Stimulated activated CD4-positive, alpha-beta T cell treated with anti-CD3 and anti-CD28 coated beads, Interleukin-4, amount 100 ng/mL, for 4 hours (primary cell): ENCODE results near the gene ZNF79.
"Not testable (repeated sequence)": the region's sequence is repeated elsewhere in the genome, so short reads cannot be mapped to it uniquely, and the experiment has no call there.

Experiments
- DNase-seq, 2 experiments: peaks; one replicate each; pipeline ENCODE4 v3.0.0-alpha.2; 2020

ZNF79 gene

DNA sequence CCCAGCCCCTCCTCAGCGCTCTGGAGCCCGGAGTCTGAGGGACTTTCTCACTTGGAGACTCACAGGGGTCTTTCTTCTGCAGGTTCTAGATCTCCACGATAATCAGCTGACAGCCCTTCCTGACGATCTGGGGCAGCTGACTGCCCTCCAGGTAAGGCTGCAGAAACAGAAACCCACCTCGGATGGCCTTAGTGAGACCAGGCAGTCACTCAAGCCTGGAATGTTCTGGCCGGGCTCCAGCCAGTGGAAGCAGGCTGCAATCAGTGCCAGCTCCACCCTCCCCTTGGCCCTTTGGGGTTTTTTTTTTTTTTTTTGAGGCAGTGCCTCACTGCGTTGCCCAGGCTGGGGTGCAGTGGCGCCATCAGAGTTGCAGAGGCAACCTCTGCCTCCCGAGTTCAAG lies 34.7 kb downstream of the ZNF79 start:
- no peak for DNase-seq

- no peak for DNase-seq
Measured at GRCh38 chr9:127463382-127463781, 39.2 kb downstream of the ZNF79 start.

- DNase-seq = no peak
Measured at GRCh38 chr9:127463911-127464310, 39.7 kb downstream of the ZNF79 start.

GRCh38 chr9:127466407-127466917 lies 42.3 kb downstream of the ZNF79 start:
- DNase-seq = not testable (repeated sequence)

DNA sequence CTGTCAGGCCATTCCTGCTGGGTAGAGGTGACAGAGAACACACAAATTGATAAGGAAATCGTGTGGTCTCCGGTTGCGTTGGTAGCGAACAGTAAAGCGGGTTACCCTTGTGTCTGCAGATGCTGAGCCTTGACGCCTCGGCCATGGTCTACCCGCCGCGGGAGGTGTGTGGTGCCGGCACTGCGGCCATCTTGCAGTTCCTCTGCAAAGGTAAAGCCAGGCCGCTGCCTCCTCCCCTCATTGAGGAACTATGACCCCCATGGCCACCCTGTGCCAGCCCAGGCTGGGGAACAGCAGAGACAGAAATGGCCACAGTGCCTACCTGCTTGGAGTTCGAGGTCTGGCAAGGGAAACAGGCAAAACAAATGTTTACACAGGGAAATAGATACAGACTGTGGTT lies 43.4 kb downstream of the ZNF79 start:
- no peak for DNase-seq

GRCh38 chr9:127470662-127471061 lies 46.5 kb downstream of the ZNF79 start:
- DNase-seq = no peak

- DNase-seq = no peak
Measured at GRCh38 chr9:127473501-127473900, 49.3 kb downstream of the ZNF79 start.

DNA sequence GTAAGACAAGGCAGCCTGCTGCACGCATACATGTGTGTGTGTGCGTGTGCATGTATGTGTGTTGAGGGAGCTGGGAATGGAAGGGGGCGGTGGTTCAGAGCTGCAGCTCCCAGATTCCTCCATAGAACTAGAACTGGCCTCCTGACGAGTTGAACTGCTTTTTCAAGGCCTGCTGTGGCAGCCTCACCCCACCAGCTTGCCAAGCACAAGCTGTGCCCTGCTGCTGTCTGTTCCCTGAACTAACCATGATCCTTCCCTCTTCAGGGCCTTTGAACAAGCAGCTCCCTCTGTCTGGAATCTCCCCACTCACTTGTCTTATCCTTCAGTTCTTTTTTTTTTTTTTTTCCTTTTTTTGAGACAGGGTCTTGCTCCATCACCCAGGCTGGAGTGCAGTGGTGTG lies 49.8 kb downstream of the ZNF79 start:
- DNase-seq = no peak

GRCh38 chr9:127474592-127474991 lies 50.4 kb downstream of the ZNF79 start:
- no peak for DNase-seq

DNA sequence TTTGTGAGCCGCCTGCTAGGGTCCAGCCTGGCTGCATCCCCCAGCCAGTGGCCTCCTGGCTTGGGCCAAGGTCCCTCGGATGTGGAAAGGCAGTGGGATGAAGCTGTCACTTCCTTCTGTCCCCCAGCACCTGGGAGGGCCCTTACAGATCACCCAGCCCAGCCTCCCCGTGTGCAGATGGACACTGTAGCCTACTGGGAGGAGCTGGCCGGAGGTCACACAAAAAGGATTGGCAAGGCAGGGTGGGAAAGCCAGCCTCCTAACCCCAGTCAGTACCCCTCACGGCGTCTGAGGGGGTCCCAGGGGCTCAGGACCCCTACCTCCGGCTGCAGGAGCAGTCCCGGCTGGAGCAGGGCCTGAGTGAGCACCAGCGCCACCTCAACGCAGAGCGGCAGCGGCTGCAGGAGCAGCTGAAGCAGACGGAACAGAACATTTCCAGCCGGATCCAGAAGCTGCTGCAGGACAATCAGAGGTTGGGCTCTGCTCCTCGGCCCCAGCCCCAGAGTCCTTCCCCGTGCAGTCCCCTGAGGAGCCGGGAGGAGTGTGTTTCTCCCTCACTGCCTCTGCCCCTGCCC lies 55.4 kb downstream of the ZNF79 start:
- no peak for DNase-seq

- no peak for DNase-seq
Measured at GRCh38 chr9:127482662-127483061, 58.5 kb downstream of the ZNF79 start.

DNA sequence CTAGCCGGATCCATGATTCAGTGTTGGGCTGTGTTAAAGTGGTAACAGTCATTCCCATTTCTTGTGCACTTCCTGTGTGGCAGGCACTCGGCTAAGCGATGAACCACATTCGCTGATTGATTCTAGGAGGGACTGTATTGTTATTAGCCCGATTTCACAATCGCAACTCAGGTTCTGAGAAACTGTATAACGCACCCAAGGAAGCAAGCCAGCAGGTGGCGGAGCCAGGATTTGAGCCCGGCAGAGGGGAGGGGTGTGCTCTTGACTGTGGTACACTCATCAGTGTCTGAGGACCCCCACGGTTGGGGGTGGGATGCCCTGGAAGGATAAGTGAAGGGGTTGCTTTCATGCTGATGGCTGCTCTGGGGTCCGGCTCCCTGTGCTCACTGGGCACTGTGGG lies 61.8 kb downstream of the ZNF79 start:
- no peak for DNase-seq

GRCh38 chr9:127488946-127489345 lies 64.8 kb downstream of the ZNF79 start:
- DNase-seq = no peak

GRCh38 chr9:127489471-127490115 lies 65.4 kb downstream of the ZNF79 start:
- no peak for DNase-seq

DNA sequence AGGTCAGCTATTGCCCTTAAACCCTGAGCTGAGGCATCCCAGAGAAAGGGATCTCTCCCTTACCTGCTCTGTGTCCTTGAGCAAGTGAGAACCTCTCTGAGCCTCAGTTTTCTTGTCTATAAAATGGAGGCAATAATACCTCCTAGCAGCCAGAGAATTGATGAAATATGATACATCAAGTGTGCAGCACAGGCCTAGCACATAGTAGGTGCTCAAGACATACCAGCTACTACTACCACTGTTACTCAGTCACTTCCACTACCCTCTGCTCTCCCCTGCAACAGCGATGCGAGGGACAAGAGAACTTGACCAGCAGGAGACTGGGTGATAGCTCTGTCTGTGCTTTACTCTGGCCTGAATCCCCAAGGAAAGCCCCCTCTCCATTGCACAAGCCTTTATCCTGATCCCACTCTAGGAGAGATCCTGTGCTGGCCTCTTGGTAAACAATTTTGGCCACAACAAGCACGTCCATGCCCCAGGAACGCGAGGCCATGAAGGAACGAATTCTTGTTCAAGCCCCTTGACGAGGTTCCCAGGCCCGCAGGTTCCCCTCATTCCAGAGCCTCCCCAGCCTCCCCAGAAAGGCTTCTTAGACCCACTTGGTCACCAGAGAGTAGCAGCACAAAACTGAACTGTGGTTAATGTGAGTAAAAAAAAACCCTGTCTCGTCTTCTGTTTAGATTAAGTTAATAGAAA lies 66.5 kb downstream of the ZNF79 start:
- DNase-seq = no peak

DNA sequence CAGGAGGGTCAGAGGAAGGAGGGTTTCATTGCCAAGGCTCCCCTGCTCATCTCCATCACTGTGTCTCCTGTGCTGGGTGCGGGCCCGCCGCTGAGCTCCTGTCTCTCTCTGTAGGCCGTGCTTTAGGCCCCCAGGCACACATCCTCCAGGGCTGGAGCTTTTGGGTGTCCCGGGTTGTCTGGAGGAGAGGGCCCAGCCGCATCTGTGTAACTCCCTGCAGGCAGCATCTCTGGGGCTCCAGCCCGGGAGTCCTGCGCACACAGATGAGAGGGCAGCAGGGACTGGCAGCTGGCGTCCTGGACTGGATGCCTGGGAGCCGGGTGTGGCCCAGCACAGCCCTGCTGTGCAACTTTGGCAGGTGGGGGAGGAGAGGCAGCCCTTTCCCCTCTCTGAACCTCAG lies 67.3 kb downstream of the ZNF79 start:
- no peak for DNase-seq

DNA sequence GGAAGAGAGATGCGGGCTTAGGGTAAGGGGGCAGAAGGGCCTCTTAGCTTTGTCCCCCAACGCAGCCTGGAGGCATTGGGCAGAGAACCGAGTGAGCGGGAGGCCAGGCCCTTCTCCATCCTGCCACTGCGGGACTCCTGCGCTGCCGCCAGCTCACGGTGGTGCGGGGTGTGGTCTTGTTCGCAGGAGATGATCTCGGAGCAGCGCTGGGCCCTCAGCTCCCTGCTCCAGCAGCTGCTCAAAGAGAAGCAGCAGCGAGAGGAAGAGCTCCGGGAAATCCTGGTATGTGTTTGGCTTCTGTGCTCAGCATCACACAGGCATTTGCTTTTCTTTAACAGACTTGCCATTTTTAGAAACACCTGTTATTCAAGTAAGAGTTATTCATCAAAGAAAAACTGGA lies 68.4 kb downstream of the ZNF79 start:
- DNase-seq = no peak

DNA sequence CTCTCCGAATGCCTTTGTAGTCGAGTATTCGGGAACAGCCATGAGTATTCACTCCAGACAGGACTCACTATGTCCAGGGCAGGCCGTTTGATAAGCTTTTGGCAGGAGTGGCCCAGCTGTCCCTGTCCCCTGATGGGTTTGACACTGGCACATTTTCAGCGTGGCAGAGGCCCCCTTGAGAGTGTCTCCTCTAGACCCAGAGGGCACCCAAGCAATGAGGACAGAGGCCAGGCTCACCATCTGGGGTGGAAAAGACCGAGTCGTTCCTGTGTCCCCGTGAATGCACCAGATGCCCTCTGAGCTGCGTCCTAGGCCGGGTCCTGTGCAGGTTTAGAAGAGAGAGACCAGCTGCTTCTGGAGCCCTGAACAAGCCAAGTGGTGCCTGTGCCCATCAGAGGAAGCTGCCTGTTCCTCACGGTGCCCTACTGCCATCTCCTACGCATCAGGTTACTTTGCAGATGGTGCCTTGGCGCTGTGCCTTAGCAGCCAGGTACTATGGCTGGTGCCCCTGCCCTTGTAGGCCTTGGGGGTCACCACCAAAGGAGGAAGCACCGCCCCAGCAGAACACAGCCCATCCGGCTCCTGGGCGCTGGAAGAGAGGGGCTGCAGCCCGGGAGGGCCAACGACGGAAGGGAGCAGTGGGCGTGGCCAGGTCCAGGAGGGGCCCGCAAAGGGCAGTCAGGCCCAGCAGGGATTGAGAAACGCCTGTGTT lies 69.6 kb downstream of the ZNF79 start:
- no peak for DNase-seq

DNA sequence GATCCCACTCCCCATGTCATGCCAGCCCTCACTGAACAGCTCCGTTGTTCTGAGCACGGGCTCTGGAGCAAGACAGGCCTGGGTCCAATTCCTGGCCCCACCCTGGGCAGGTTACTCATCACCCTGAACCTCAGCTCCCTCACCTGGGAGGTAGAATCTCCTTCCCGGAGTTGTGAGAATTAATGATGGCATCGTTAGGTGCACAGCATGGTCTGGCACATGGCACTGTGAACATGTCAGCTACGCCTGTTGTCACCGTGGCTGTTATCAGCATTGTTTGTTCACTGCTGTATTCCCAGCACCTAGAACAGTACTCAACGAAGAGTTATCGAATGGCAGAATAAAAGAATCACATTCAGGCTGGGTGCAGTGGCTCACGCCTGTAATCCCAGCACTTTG lies 70.1 kb downstream of the ZNF79 start:
- DNase-seq = no peak
